Measurements from ENCODE around the gene DBP.

DNA sequence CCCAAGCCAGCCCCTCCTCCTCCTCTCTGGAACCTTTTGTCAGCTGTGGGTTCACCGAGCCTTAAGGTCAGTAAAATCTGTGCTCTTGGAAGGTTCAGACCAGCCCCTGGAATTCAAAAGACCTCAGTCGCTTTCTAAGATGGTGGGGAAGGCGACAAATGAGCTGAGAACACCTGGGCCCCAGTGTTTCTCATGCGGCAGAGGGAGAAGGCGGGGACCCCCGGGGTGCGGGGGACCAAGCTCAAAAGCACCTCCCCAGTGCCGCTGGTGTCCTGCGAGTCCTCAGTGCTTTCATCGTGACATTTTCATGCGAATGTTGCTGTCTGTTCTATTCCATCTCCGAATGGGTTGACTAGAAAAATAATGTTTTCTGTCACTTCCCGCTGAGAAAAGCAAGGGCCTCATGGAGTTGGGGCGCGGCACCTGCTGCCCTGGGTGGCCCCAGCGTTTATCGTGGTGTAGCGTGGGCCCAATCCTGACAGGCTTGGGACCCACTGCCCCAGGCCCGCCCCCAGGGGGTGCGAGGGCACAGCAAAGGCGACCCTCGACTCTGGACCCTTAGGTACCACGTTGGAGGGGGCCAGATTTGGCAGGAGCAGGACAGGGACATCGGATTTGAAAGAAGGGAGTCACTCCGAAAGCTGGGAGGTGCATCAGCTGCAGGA lies 36.4 kb upstream of the DBP start:
- TF ChIP-seq POLR2A (IDR thresholded peaks at IDR 0.05) = no peak
- TF ChIP-seq, protein P1, sequence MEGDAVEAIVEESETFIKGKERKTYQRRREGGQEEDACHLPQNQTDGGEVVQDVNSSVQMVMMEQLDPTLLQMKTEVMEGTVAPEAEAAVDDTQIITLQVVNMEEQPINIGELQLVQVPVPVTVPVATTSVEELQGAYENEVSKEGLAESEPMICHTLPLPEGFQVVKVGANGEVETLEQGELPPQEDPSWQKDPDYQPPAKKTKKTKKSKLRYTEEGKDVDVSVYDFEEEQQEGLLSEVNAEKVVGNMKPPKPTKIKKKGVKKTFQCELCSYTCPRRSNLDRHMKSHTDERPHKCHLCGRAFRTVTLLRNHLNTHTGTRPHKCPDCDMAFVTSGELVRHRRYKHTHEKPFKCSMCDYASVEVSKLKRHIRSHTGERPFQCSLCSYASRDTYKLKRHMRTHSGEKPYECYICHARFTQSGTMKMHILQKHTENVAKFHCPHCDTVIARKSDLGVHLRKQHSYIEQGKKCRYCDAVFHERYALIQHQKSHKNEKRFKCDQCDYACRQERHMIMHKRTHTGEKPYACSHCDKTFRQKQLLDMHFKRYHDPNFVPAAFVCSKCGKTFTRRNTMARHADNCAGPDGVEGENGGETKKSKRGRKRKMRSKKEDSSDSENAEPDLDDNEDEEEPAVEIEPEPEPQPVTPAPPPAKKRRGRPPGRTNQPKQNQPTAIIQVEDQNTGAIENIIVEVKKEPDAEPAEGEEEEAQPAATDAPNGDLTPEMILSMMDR (IDR thresholded peaks at IDR 0.05) = no peak
